H9 (cell line): ENCODE data around the gene MAD1L1. TPM values are rescaled to one million over a fixed set of nuclear protein-coding genes. Genes with fewer than 3 reads are reported as not detected.

Source experiments
- DNase-seq: peaks from one replicate; pipeline ENCODE4 v3.0.0-alpha.2; 2017
- H2AFZ ChIP-seq: one replicate; pipeline ENCODE4 v1.6.1; 2013; ENCODE audit warnings: mild to moderate bottlenecking, low read length, control low read depth, moderate library complexity
- H2AK5ac ChIP-seq: 2 replicates; pipeline ENCODE4 v1.6.1; 2013; ENCODE audit warnings: low read length, control low read depth, mixed read lengths; ENCODE audit not compliant: insufficient read length
- H2BK120ac ChIP-seq: one replicate; pipeline ENCODE4 v1.6.1; 2013; ENCODE audit warnings: low read depth, mild to moderate bottlenecking, low read length, control low read depth, inconsistent platforms; ENCODE audit not compliant: poor library complexity, severe bottlenecking
- H2BK12ac ChIP-seq: 2 replicates; pipeline ENCODE4 v1.6.1; 2013; ENCODE audit warnings: low read length, control low read depth, mixed read lengths, low read depth; ENCODE audit not compliant: insufficient read length
- H2BK15ac ChIP-seq: 2 replicates; pipeline ENCODE4 v1.6.1; 2013; ENCODE audit warnings: low read depth, low read length, control low read depth
- H2BK20ac ChIP-seq: one replicate; pipeline ENCODE4 v1.6.1; 2013; ENCODE audit warnings: low read depth, mild to moderate bottlenecking, low read length, control low read depth, inconsistent platforms; ENCODE audit not compliant: poor library complexity, severe bottlenecking
- H2BK5ac ChIP-seq: 2 replicates; pipeline ENCODE4 v1.6.1; 2013; ENCODE audit warnings: low read length, control low read depth, mixed read lengths; ENCODE audit not compliant: insufficient read length
- H3K14ac ChIP-seq: 2 replicates; pipeline ENCODE4 v1.6.1; 2013; ENCODE audit warnings: low read length, control low read depth; ENCODE audit not compliant: insufficient read depth
- H3K18ac ChIP-seq: 2 replicates; pipeline ENCODE4 v1.6.1; 2013; ENCODE audit warnings: low read depth, mild to moderate bottlenecking, mixed read lengths, low read length, control low read depth; ENCODE audit not compliant: insufficient read length
- H3K23ac ChIP-seq: 2 replicates; pipeline ENCODE4 v1.6.1; 2013; ENCODE audit warnings: low read length, control low read depth, mixed read lengths, low read depth; ENCODE audit not compliant: insufficient read length
- H3K23me2 ChIP-seq: 2 replicates; pipeline ENCODE4 v1.6.1; 2013; ENCODE audit warnings: low read depth, mild to moderate bottlenecking, mixed read lengths, low read length, control low read depth; ENCODE audit not compliant: insufficient read length, poor library complexity, severe bottlenecking
- H3K27ac ChIP-seq: 2 replicates; pipeline ENCODE4 v1.5.1; 2013; ENCODE audit warnings: low read length, control low read depth, mixed read lengths, low read depth; ENCODE audit not compliant: insufficient read length
- H3K27me3 ChIP-seq: 2 replicates; pipeline ENCODE4 v1.6.1; 2013; ENCODE audit warnings: low read length, control low read depth, inconsistent platforms; ENCODE audit not compliant: insufficient read depth
- H3K4ac ChIP-seq: 2 replicates; pipeline ENCODE4 v1.6.1; 2013; ENCODE audit warnings: low read depth, mild to moderate bottlenecking, control low read depth, inconsistent platforms, low read length, moderate library complexity
- H3K4me1 ChIP-seq: 2 replicates; pipeline ENCODE4 v1.6.1; 2013; ENCODE audit warnings: low read length, control low read depth, inconsistent platforms; ENCODE audit not compliant: insufficient read depth
- H3K4me2 ChIP-seq: 2 replicates; pipeline ENCODE4 v1.6.1; 2013; ENCODE audit warnings: low read length, control low read depth, mixed read lengths; ENCODE audit not compliant: insufficient read length, insufficient read depth
- H3K56ac ChIP-seq: 2 replicates; pipeline ENCODE4 v1.6.1; 2013; ENCODE audit warnings: low read depth, mild to moderate bottlenecking, mixed read lengths, low read length, control low read depth; ENCODE audit not compliant: insufficient read length
- H3K79me1 ChIP-seq: 2 replicates; pipeline ENCODE4 v1.6.1; 2013; ENCODE audit warnings: low read depth, mild to moderate bottlenecking, moderate library complexity, low read length, control low read depth, inconsistent platforms; ENCODE audit not compliant: insufficient read depth, poor library complexity, severe bottlenecking
- H3K79me2 ChIP-seq: 2 replicates; pipeline ENCODE4 v1.6.1; 2013; ENCODE audit warnings: low read length, control low read depth, inconsistent platforms; ENCODE audit not compliant: insufficient read depth
- H3K9ac ChIP-seq: 2 replicates; pipeline ENCODE4 v1.6.1; 2013; ENCODE audit warnings: low read length, control low read depth, mixed read lengths; ENCODE audit not compliant: insufficient read length; ENCODE audit errors: extremely low read depth
- H3K9me3 ChIP-seq: one replicate; pipeline ENCODE4 v1.6.1; 2013; ENCODE audit warnings: low read depth, low read length, inconsistent platforms; ENCODE audit not compliant: control insufficient read depth
- H3T11ph ChIP-seq: one replicate; pipeline ENCODE4 v1.6.1; 2013; ENCODE audit warnings: mild to moderate bottlenecking, low read length, control low read depth, inconsistent platforms
- H4K20me1 ChIP-seq: one replicate; pipeline ENCODE4 v1.6.1; 2013; ENCODE audit not compliant: control insufficient read depth, insufficient read length, insufficient read depth
- H4K5ac ChIP-seq: 2 replicates; pipeline ENCODE4 v1.6.1; 2013; ENCODE audit warnings: low read depth, mild to moderate bottlenecking, mixed read lengths, low read length, control low read depth; ENCODE audit not compliant: insufficient read length
- H4K8ac ChIP-seq: replicated peaks from 2 replicates; pipeline ENCODE4 v1.6.1; 2013; ENCODE audit warnings: low read length, control low read depth, mixed read lengths, low read depth; ENCODE audit not compliant: insufficient read length
- H4K91ac ChIP-seq: 2 replicates; pipeline ENCODE4 v1.6.1; 2013; ENCODE audit warnings: low read depth, mild to moderate bottlenecking, moderate library complexity, mixed read lengths, low read length, control low read depth; ENCODE audit not compliant: insufficient read length
- H3K27ac Mint-ChIP-seq, 3 experiments: 2 replicates in 2 of 3; 3 replicates in 1 of 3; pipeline ENCODE4 v1.8.0; 2020 to 2021; ENCODE audit warnings: mixed read lengths in 3 of 3, mild to moderate bottlenecking in 1 of 3, moderate library complexity in 1 of 3
- H3K27me3 Mint-ChIP-seq: 2 replicates; pipeline ENCODE4 v1.8.0; 2021; ENCODE audit warnings: low read depth, mild to moderate bottlenecking, moderate library complexity, mixed read lengths
- H3K36me3 Mint-ChIP-seq, 3 experiments: 2 replicates in 2 of 3; 3 replicates in 1 of 3; pipeline ENCODE4 v1.8.0; 2020 to 2021; ENCODE audit warnings: low read depth in 3 of 3, mixed read lengths in 3 of 3; ENCODE audit not compliant: insufficient read depth in 1 of 3
- H3K4me1 Mint-ChIP-seq, 2 experiments: 2 replicates each; pipeline ENCODE4 v1.8.0; 2020; ENCODE audit warnings: mixed read lengths in 2 of 2
- H3K4me3 Mint-ChIP-seq, 2 experiments: 2 replicates in 1 of 2; 3 replicates in 1 of 2; pipeline ENCODE4 v1.8.0; 2020 to 2021; ENCODE audit warnings: mild to moderate bottlenecking in 2 of 2, mixed read lengths in 2 of 2, moderate library complexity in 1 of 2
- H3K9me3 Mint-ChIP-seq, 2 experiments: 2 replicates in 1 of 2; 3 replicates in 1 of 2; pipeline ENCODE4 v1.8.0; 2020; ENCODE audit warnings: mild to moderate bottlenecking in 2 of 2, mixed read lengths in 2 of 2, moderate library complexity in 1 of 2
- WGBS: extraction: QIAGEN DNeasy Blood & Tissue Kit; methylation state at CpG from one replicate; pipeline ENCODE4 v1.1.7; 2013; ENCODE audit warnings: missing lambda C conversion rate, low lambda C conversion rate, mixed read lengths; ENCODE audit not compliant: insufficient read length; ENCODE audit errors: extremely low coverage; 5-methylcytosine and 5-hydroxymethylcytosine counted together
- total RNA-seq: library from RNA; stranded (reverse); gene quantifications from 2 replicates; pipeline ENCODE4 v1.2.1, GENCODE V29; 2021
- TF ChIP-seq, protein P1 (sequence below): fragments of 200-600 bp; sonication (generic); conservative IDR thresholded peaks from 3 replicates; pipeline ENCODE4 v1.8.0; 2021; ENCODE audit warnings: antibody characterized with exemption, mild to moderate bottlenecking

The MAD1L1 gene
- total RNA-seq, 1 experiment from 2014 or later, result 39.0 TPM

DNA sequence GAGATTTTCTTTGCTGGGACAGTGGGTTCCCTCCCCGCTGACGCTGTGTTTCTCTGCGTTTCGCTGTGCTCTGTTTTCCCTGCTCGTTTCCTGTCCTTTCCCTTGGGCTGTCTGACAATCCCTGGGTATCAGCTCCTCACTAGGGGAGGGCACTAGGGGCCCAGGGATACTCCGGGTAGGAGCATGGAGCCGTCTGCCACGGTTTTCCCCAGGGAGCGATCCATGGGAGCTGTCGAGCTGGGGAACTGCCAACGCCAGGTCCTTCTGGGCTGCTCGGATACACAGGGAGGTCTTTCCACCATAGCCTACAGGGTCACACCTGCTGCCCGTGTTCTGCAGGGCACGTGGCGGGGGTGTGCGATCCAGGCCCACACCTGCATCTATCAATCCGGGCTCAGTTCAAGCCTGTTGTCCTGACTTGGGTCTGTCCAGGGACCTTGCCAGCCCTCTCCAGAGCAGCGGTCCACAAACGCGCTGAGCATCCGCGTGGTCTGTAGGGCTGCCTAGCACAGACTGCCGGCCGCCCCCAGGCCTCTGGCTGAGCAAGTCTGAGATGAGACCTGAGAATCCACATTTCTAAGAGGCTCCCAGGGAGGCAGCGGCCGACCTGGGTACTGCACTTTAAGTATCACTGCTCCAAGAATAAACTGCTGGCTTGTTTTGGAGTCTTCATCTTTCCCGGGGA, 299.5 kb downstream of the MAD1L1 start:
- Histone ChIP-seq H3K79me1 (no peaks in the 10 kb centered on the region), H3K79me2 (no peaks in the 10 kb centered on the region), H3K4me1 (no peaks in the 10 kb centered on the region), H3K4me2 (no peak overlapping the region), H2AFZ (no peak overlapping the region), H2BK120ac (no peak overlapping the region), H3K27ac (no peak overlapping the region), H3K14ac (no peak overlapping the region), H4K20me1 (no peaks in the 10 kb centered on the region), H2AK5ac (no peak overlapping the region), H2BK15ac (no peak overlapping the region), H3T11ph (no peak overlapping the region), H3K9ac (no peak overlapping the region), H2BK5ac (no peak overlapping the region), H3K18ac (no peak overlapping the region), H2BK20ac (no peak overlapping the region), H3K56ac (no peak overlapping the region), H3K23me2 (no peaks in the 10 kb centered on the region), H3K4ac (no peak overlapping the region; the same call in 1 of the 2 replicates), H2BK12ac (no peak overlapping the region), H4K8ac (no peak overlapping the region), H3K9me3 (peaks cover 2% of the 10 kb centered on the region), H3K23ac (no peak overlapping the region), H4K5ac (no peak overlapping the region), H3K27me3 (no peaks in the 10 kb centered on the region), H4K91ac (no peak overlapping the region)
- Mint-ChIP-seq H3K27me3 (no peaks in the 10 kb centered on the region; the same call in 1 of the 2 replicates), H3K27ac (peak overlapping the region in 1 of 3 experiments; percentile 27; a peak in 2 of 7 replicates), H3K4me1 (peaks cover 0 to 5% of the 10 kb centered on the region in 2 experiments; a peak in 1 of 4 replicates), H3K36me3 (peaks cover 7 to 17% (median 14%) of the 10 kb centered on the region in 3 experiments), H3K9me3 (peaks cover 6 to 15% of the 10 kb centered on the region in 2 experiments), H3K4me3 (no peak overlapping the region)
- no CpG with 5 or more reads among the region's 27 CpGs for WGBS
- TF ChIP-seq, protein P1, sequence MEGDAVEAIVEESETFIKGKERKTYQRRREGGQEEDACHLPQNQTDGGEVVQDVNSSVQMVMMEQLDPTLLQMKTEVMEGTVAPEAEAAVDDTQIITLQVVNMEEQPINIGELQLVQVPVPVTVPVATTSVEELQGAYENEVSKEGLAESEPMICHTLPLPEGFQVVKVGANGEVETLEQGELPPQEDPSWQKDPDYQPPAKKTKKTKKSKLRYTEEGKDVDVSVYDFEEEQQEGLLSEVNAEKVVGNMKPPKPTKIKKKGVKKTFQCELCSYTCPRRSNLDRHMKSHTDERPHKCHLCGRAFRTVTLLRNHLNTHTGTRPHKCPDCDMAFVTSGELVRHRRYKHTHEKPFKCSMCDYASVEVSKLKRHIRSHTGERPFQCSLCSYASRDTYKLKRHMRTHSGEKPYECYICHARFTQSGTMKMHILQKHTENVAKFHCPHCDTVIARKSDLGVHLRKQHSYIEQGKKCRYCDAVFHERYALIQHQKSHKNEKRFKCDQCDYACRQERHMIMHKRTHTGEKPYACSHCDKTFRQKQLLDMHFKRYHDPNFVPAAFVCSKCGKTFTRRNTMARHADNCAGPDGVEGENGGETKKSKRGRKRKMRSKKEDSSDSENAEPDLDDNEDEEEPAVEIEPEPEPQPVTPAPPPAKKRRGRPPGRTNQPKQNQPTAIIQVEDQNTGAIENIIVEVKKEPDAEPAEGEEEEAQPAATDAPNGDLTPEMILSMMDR, result no peak
- DNase-seq, result no peak
